Astrocyte (in vitro differentiated cells and primary cell): ENCODE results near the gene RETREG1. TPM values are rescaled to one million over a fixed set of nuclear protein-coding genes. Genes with fewer than 3 reads are reported as not detected.

Source experiments
- DNase-seq: peaks from one replicate; pipeline ENCODE4 v3.0.0-alpha.2; 2010; ENCODE audit warnings: low read depth
- FAIRE-seq: peaks from 2 replicates; lab custom pipeline; 2011; peaks lifted over from hg19 to GRCh38; lab: Jason Lieb, UNC
- H2AFZ ChIP-seq: 2 replicates; pipeline ENCODE4 v1.6.0; 2012; ENCODE audit warnings: low read depth, low read length, inconsistent platforms
- H3K27ac ChIP-seq: 2 replicates; pipeline ENCODE4 v1.5.1; 2011; ENCODE audit warnings: low read depth, low read length, inconsistent platforms
- H3K27me3 ChIP-seq: 2 replicates; pipeline ENCODE4 v1.6.0; 2011; ENCODE audit warnings: low read length, inconsistent platforms; ENCODE audit not compliant: insufficient read depth
- H3K36me3 ChIP-seq: 2 replicates; pipeline ENCODE4 v1.5.1; 2011; ENCODE audit warnings: low read length, inconsistent platforms; ENCODE audit not compliant: insufficient read depth
- H3K4me1 ChIP-seq: 2 replicates; pipeline ENCODE4 v1.5.1; 2011; ENCODE audit warnings: low read length, inconsistent platforms; ENCODE audit not compliant: insufficient read depth
- H3K4me2 ChIP-seq: 2 replicates; pipeline ENCODE4 v1.6.0; 2012; ENCODE audit warnings: low read length, inconsistent platforms
- H3K4me3 ChIP-seq: 2 replicates; pipeline ENCODE4 v1.5.1; 2011; ENCODE audit warnings: low read depth, mild to moderate bottlenecking, low read length, inconsistent platforms; ENCODE audit not compliant: insufficient read depth
- H3K79me2 ChIP-seq: 2 replicates; pipeline ENCODE4 v1.6.0; 2012; ENCODE audit warnings: mild to moderate bottlenecking, low read length, inconsistent platforms; ENCODE audit not compliant: insufficient read depth
- H3K9ac ChIP-seq: 2 replicates; pipeline ENCODE4 v1.6.0; 2012; ENCODE audit warnings: mild to moderate bottlenecking, low read length, inconsistent platforms
- H3K9me3 ChIP-seq: 2 replicates; pipeline ENCODE4 v1.5.1; 2012; ENCODE audit warnings: low read depth, mild to moderate bottlenecking, low read length, inconsistent platforms; ENCODE audit not compliant: insufficient read depth
- H4K20me1 ChIP-seq: 2 replicates; pipeline ENCODE4 v1.6.0; 2012; ENCODE audit warnings: low read length, inconsistent platforms; ENCODE audit not compliant: insufficient read depth
- H3K27ac Mint-ChIP-seq: one replicate; pipeline ENCODE4 v1.8.0; 2021; ENCODE audit warnings: mild to moderate bottlenecking, mixed read lengths; ENCODE audit not compliant: unreplicated experiment
- H3K27me3 Mint-ChIP-seq: one replicate; pipeline ENCODE4 v1.8.0; 2021; ENCODE audit warnings: low read depth, mixed read lengths; ENCODE audit not compliant: unreplicated experiment
- H3K36me3 Mint-ChIP-seq: one replicate; pipeline ENCODE4 v1.8.0; 2021; ENCODE audit warnings: low read depth, mixed read lengths; ENCODE audit not compliant: unreplicated experiment
- H3K4me1 Mint-ChIP-seq: one replicate; pipeline ENCODE4 v1.8.0; 2021; ENCODE audit warnings: low read depth, mixed read lengths; ENCODE audit not compliant: unreplicated experiment
- H3K4me3 Mint-ChIP-seq: one replicate; pipeline ENCODE4 v1.8.0; 2021; ENCODE audit warnings: mild to moderate bottlenecking, moderate library complexity, mixed read lengths; ENCODE audit not compliant: unreplicated experiment
- H3K9me3 Mint-ChIP-seq: one replicate; pipeline ENCODE4 v1.8.0; 2021; ENCODE audit warnings: mild to moderate bottlenecking, mixed read lengths; ENCODE audit not compliant: unreplicated experiment
- EZH2 ChIP-seq: IDR thresholded peaks from 2 replicates; pipeline ENCODE4 v1.6.1; 2012; ENCODE audit warnings: mild to moderate bottlenecking, low read length, inconsistent platforms; ENCODE audit not compliant: insufficient read depth
- total RNA-seq: library from RNA; stranded (reverse); gene quantifications from 2 replicates; pipeline ENCODE4 v1.2.1, GENCODE V29; 2021
- TF ChIP-seq, protein P1 (sequence below): IDR thresholded peaks from 2 replicates; pipeline ENCODE4 v1.5.1; 2011; ENCODE audit warnings: low read depth, mild to moderate bottlenecking, inconsistent platforms, low read length, moderate library complexity; ENCODE audit not compliant: insufficient read depth

The RETREG1 gene
- total RNA-seq, 1 donor from 2014 or later = 0.98 TPM

DNA sequence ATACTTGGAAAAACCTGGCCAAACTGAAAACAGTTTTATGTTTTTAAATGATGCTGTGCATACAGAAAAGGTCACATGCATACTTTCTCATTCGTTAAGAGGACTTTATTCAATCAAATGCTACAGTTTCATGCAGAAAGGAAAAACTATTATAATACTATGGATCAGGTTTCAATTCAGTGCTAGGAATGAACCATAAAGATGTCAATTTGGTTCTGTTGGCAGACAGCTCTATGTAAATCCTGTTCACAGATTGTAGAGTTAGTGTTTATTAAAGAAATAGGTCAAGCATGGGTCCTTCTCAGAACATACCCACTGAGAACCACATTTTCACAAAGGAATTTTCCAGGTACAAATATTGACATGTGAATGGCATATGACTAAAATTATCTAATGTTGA, 57.1 kb downstream of the RETREG1 start:
- DNase-seq (no peak), FAIRE-seq (no peak)
- Histone ChIP-seq H4K20me1 (no peaks in the 10 kb centered on the region), H3K9ac (no peak overlapping the region), H2AFZ (no peak overlapping the region), H3K79me2 (no peaks in the 10 kb centered on the region), H3K4me1 (no peaks in the 10 kb centered on the region), H3K27ac (no peak overlapping the region), H3K4me2 (no peak overlapping the region), H3K4me3 (no peak overlapping the region), H3K27me3 (no peaks in the 10 kb centered on the region), H3K9me3 (no peaks in the 10 kb centered on the region), H3K36me3 (no peaks in the 10 kb centered on the region)
- H3K27ac Mint-ChIP-seq = no peak overlapping the region
- peaks cover 2% of the 10 kb centered on the region for H3K4me1 Mint-ChIP-seq
- TF ChIP-seq, protein P1, sequence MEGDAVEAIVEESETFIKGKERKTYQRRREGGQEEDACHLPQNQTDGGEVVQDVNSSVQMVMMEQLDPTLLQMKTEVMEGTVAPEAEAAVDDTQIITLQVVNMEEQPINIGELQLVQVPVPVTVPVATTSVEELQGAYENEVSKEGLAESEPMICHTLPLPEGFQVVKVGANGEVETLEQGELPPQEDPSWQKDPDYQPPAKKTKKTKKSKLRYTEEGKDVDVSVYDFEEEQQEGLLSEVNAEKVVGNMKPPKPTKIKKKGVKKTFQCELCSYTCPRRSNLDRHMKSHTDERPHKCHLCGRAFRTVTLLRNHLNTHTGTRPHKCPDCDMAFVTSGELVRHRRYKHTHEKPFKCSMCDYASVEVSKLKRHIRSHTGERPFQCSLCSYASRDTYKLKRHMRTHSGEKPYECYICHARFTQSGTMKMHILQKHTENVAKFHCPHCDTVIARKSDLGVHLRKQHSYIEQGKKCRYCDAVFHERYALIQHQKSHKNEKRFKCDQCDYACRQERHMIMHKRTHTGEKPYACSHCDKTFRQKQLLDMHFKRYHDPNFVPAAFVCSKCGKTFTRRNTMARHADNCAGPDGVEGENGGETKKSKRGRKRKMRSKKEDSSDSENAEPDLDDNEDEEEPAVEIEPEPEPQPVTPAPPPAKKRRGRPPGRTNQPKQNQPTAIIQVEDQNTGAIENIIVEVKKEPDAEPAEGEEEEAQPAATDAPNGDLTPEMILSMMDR = no peak
- no peak for TF ChIP-seq EZH2
- no peak overlapping the region for H3K4me3 Mint-ChIP-seq
- H3K36me3 Mint-ChIP-seq = no peaks in the 10 kb centered on the region
- H3K9me3 Mint-ChIP-seq = no peaks in the 10 kb centered on the region
- H3K27me3 Mint-ChIP-seq = no peaks in the 10 kb centered on the region

DNA sequence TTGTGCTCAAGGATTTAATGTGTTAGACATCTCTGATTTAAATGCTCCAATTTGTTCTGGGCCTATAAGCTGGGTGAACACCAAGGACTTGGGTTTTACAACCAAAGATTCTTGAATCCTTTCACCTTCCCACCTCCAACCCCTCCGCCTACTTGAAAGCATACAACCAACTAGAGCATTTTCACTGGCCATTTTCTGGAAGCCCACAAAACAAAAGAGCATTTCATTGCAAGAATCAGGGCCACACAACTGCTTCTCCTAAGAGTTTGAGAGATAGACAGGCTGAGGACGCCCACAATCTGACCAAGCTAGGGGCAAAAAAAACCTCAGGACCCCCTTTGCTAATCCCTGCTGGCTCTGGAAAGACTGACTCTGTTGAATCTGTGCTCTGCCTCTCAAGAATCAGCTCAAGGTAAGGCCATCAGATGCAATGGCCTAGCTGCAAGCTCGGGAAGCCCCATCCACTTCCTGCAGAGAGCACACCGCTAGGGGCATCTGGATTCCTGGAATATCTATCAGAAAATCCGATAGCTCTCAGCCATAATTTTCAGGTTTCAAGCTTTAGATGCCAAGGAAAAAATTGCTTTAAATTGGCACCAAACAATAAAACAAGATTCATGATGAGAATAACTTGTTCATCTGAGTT, 57.7 kb downstream of the RETREG1 start:
- Histone ChIP-seq H3K9me3 (no peaks in the 10 kb centered on the region), H3K4me1 (no peaks in the 10 kb centered on the region), H4K20me1 (no peaks in the 10 kb centered on the region), H3K27me3 (no peaks in the 10 kb centered on the region), H2AFZ (no peak overlapping the region), H3K27ac (no peak overlapping the region), H3K36me3 (no peaks in the 10 kb centered on the region), H3K9ac (no peak overlapping the region), H3K79me2 (no peaks in the 10 kb centered on the region), H3K4me2 (no peak overlapping the region), H3K4me3 (no peak overlapping the region)
- Mint-ChIP-seq H3K4me3 (no peak overlapping the region), H3K36me3 (no peaks in the 10 kb centered on the region), H3K27me3 (no peaks in the 10 kb centered on the region), H3K4me1 (peaks cover 2% of the 10 kb centered on the region), H3K27ac (no peak overlapping the region), H3K9me3 (no peaks in the 10 kb centered on the region)
- TF ChIP-seq, protein P1 = no peak
- TF ChIP-seq EZH2 = no peak
- FAIRE-seq (no peak), DNase-seq (no peak)

DNA sequence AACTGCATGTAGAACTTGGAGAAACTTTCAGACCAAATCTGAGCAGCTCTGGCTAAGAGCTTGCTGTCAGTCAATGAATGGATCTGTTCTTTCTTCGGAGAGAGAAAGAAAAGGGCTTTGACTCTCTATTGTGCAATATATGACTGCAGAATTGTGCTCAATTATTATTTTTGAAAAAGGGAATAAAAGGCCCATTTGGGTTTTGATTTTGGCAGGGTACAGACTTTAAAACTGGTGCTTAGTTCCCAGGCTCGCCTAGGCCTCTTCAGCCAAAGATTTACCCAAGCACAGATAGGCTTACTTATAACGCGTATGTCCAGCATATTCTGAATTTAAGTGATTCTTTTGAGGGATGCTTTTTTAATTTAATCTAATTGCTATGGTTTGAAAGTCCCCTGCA, 59.3 kb downstream of the RETREG1 start:
- no peaks in the 10 kb centered on the region for H3K9me3 Mint-ChIP-seq
- Histone ChIP-seq H3K4me3 (no peak overlapping the region), H4K20me1 (no peaks in the 10 kb centered on the region), H3K9ac (no peak overlapping the region), H3K4me1 (no peaks in the 10 kb centered on the region), H2AFZ (no peak overlapping the region), H3K79me2 (no peaks in the 10 kb centered on the region), H3K9me3 (no peaks in the 10 kb centered on the region), H3K27me3 (no peaks in the 10 kb centered on the region), H3K27ac (no peak overlapping the region), H3K4me2 (no peak overlapping the region), H3K36me3 (no peaks in the 10 kb centered on the region)
- H3K36me3 Mint-ChIP-seq = no peaks in the 10 kb centered on the region
- FAIRE-seq = no peak
- H3K4me1 Mint-ChIP-seq = peaks cover 2% of the 10 kb centered on the region
- no peaks in the 10 kb centered on the region for H3K27me3 Mint-ChIP-seq
- no peak for DNase-seq
- H3K27ac Mint-ChIP-seq = no peak overlapping the region
- H3K4me3 Mint-ChIP-seq = no peak overlapping the region
- TF ChIP-seq, protein P1 = no peak
- no peak for TF ChIP-seq EZH2
